HG03571 (cell line): ENCODE measurements around the gene CLCF1.
A peak's percentile ranks its signal among the peaks of the same experiment; 100 is the strongest.

Source experiments
- ATAC-seq: cut with Tn5 transposase; IDR thresholded peaks from one replicate; pipeline ENCODE4 v1.9.1; 2021; ENCODE audit not compliant: unreplicated experiment

Gene CLCF1

DNA sequence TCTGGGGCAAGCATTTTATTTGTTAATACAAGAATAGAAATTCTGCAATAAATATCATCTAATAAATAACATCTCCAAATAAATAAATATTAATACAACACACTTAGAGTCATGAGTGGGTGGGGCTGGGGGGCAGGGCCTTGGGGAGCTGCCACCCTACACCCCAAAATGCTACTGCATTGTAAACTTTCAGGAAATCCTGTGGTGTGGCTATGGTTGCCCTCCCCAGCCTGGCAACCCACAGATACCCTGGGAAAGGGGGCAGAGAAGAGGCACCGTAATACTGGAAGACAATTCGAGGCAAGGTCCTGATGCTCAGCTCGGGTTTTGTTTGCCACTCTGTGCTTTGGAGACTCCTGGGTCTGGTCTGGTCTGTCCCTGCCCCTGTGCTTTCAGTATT is 9.2 kb downstream of the CLCF1 start:
- ATAC-seq = no peak

DNA sequence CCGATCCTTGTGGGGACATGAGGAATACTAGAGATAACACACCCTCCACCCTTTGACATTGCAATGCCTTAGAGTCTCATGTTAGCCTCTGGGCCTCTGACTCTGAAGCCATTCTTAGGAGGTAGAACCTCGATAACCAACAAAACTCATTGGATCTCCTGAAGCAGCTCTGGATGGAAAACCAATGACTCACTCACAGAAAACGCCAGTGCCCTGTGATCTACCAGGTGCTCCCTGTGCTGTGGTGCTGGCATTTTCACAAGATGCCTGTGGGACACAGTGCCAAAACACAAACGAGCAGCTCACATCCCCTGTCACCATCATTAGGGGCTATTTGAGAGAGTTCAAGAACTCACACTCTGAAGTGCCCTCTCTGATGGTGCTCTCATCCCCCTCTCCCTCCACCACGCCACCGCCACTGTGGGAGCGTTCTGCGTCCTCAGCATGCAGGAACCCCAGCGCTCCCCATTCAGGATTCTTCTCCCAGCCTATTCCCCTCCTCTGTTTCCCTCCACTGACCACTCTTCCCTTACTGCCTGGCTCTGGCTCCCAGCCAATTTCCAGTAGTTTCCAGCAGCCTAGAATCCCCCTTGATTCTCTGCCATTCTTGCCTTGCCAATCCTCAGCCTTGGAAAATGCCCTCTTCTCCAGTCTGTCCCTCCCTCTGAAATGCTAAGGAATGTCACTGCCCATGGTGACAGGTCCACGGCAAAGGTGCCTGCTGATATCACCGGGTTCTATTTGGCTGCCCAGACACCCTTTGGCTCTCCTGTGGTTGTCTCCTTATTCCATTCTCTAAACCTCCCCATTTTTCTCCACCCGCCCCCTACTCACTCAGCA is 15.3 kb downstream of the CLCF1 start:
- no peak for ATAC-seq

DNA sequence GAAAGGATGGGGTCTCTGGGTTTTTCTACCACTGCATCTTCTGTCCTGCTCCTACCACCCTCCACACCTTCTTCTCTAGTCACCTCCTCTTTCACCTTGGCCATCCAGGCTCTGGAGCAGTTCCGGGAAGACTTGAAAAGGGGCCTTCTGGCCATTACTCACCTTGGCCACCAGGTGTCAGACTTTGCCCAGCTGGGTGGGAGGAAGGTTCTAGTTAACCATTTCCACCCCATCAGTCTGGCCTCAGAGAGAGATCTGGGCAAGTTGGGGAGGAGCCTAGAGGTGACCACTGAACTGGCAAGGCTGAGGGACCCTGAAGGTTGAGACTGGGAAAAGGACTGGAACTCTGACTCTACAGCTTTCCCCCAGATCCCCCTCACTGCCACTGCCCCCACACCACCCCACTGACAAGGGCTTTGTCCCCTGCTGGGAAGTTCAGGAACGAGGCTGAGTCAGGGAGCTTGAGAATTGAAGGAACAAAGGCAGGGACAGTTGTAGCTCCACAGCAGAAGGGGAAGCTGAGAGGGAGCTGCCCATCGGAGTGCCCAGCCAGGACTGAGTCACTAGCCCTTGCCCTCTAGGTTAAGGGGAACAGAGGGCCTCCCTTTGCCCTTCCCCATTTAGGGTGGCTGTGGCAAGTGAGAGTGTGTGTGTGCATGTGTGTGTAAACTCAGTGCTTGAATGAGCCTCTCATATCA is 16.4 kb downstream of the CLCF1 start:
- ATAC-seq = no peak

DNA sequence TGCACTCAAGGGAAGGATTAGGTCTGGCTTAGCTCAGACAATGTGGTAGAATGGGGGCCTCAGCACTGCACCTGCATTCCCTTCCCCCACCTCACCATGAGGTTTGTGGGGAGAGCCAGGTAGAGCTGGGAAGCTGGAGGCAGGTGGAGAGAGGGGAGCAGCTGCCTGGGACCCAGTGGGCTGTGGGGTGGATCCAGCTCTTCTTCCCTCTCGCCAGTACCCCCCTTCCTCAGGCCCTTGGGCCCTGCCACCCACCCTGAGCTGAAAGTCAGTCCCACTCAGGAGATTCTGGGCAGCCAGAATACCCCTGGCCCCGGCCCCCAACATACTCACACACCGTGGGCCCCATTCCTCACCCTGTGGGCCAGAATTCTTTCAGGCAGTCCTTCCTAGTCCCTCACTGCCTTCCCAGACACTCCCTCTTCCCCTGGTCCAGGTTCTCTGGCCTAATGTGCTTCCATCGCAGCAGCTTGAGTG is 17.0 kb downstream of the CLCF1 start:
- ATAC-seq = no peak

DNA sequence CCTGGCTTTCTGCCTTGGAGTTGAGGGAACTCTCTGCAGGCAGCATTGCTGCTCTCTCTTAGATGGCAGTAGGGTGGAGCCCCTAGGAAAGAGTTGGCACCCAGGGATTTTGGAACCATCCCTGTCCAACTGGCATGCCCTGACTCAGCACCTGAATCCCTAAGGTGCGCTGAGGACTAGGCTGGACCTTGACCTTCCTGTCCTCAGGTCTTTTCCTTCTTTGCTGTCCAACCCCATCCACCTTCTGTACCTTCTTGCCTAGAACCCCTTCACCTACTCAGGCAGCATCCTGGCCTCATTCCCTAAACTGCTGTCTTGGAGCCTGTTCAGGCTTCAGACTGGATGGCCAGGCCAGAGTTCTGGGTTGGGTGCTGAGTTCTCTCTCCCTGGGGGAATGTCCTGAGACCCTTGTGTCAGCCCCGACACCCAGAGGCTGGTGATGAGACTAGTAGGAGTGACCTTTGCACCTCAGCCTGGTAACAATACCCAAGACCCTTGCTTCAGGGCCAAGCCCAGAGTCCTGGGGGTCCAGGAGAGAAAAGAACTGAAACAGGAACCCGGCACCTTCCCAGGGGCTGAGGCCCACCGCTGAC is 17.5 kb downstream of the CLCF1 start:
- no peak for ATAC-seq

DNA sequence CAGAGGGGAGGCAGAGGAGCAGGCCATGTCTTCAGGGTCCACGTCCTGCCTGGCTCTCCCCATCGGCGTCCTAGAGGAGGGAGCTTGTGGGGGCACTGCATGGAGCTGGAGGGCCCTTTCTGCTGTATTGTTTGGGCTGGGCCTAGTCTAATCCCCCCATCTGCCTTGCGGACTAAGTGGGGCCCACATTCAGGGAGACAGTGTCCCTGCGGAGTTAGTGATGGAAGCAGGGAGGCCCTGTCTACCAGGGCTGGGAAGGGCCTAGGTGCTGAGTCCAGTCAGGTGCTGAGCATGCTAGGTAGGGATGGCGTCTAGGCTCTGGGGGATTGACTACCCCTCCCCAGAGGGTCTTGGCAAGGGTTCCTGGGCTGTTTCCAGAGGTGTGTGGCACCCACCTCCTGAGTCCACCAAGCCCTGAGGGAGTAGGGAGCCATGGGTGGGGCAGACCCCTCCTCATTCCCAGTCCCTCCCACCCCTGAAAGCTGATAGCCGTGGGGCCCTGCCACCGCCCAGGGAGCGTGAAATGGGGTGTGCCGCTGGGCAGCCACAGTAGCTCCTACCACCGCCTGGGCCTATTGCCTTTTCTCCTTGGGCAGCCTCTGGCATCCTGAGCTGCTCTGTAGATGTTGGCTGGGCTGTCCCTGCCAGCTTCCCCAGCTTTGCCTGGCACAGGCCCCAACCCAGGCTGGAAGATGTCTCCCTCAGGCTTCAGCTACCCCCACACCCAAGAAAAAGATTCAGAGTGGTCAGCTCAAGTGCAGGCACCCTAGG is 18.2 kb downstream of the CLCF1 start:
- ATAC-seq = no peak

DNA sequence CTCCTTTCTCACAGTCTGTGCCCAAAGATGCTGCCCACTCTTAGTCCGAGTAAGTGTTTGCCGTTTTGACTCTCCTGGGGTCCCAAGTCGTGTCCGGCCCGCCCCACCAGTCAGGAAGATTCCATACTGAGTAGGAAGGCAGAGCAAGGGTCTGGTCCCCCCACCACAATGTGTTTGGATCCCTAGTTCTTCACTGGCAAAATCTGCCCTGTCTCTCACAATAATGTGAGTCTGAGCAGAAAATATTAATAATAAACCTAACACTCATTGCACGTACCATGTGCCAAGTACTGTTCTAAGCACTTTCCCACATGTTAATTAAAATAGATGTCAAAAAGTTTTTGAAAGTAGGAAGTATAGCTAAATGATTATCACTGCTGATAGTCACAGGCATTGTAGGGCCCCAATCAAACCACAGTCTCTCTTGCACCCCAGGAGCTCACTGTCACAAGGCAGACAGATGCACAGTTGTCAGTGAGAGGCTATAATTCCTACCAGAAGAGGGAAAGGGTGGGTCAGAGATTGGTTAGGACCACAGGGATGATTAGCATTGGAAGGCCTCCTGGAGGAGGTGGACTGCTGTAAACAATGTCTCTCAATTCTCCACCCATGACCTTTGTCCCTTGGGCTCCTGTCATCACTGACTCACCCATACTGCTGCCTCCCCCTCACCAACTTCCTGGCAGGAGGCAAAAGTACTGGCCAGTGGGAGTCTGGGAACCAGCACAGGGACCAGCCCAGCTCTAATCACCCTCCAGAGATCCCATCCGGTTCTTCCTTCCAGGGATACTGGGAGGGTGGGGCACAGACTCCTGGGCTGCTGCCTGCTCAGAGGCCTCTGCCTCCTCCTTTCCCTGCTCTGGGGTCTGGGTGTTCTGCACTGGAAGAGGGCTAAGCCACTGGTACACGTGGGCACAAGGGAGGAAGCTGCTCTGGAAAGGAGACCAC is 19.0 kb downstream of the CLCF1 start:
- peak; percentile 1 for ATAC-seq

DNA sequence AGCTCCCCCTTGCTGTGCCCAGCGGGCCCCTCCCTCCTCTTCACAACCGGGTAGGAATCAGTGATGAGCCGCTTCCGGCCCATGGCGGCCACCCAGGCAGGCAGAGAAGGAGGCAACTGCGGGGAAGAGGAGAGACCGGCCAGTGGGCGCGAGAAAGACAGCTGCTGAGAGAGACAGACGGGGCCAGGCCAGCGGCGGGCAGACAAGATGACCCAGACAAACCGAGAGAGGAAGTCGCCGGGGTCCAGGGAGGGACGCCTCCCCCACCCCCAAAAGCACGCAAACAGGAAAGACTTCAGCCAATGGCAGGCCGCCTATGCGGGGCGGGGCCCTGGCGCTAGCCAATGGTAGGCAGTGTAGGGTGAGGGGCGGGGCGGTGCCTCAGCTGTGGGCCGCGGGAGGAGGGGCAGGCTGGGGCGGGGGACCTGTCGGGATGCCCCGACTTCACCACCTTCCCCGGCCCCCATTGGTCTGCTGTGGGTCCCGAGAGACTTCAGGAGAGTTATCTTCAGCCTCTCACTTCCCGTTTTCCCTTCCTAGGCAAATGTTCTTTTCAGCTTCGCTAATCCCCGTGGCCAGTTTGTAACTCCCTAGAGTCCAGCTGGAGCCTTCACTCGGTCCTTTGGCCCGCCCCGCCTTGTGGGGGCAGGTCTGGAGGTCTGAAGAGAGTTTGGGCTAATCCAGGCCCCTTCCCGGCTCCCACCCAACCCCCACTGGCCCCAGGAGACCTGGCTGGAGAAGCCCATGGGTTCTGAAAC is 19.9 kb downstream of the CLCF1 start, which contains the start of gene POLD4:
POLD4 (minus strand) TSS at position 230 of the 758 bp plus-strand sequence; CDS start at position 83, 147 bp downstream.
- ATAC-seq = peak; percentile 54

DNA sequence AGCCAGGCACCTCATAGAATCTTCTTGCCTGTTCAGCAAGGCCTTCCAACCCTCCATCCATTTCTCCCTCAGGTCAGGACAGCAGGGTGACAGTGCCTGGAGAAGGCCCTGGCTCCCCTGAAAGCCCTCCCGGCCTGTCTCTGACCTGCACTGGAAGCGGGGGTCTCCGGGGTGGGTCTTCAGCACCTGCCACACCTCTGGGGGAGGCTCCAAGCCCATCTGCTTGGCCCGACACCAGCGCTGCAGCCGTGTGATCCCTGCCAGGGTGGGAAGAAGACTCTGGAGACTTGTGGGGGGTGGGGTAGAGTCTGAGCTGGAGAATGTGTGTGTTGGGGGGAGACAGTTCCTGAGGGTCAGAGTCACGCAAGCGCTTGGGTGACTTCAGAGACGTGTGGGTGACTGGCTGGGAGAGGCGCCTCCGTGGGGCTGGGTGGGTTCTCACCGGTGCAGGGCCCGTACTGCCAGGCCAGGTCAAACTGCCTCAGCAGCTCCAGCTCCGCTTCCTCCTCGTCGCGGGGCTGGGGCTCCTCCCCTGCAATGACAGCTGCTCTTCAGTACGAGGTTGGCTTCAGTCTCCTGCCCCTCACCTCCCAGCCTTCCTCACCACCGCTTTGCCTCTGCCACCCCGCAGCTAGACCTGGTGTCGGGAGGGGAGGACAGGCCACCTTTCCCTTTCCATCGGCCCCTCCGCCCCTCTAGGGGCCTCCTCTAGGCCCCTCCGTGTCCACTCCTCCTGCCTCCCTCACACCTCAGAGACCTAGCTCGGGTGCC is 20.7 kb downstream of the CLCF1 start:
- no peak for ATAC-seq

DNA sequence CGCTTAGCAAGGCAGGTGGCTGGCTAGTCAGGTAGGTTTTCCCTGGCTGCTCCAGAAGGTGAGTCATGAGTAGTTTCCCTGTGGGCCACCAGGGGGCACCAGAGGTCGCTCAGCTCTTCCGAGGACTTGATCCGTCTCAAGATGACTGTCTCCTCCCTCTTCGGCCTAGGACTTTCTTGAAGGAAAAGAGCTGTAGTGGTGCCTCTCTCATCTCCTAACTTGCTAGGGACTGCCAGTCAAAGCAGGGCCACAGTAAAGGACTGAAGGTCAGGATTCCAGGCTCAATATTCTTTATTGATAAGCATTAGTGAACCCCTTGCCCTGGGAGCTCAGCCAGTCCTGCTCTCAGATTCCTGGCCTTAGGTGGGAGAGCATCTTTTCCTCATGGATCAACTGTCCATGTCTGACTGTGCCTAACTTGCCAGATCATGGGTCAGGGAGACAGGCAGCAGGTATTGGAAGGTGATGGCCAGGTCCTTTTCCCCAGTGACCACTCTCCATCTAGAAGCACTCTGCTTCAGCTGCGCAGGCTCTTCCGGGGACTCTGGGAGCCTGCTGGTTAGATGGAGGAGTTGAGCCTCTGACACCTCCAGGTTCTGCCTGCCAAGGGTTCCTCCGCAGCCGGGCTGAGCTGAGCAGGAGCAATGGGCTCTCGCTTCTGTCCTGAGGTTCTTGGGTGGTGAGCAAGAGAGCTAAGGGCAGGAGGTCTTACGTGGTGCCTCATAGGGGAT is 22.0 kb downstream of the CLCF1 start:
- no peak for ATAC-seq

DNA sequence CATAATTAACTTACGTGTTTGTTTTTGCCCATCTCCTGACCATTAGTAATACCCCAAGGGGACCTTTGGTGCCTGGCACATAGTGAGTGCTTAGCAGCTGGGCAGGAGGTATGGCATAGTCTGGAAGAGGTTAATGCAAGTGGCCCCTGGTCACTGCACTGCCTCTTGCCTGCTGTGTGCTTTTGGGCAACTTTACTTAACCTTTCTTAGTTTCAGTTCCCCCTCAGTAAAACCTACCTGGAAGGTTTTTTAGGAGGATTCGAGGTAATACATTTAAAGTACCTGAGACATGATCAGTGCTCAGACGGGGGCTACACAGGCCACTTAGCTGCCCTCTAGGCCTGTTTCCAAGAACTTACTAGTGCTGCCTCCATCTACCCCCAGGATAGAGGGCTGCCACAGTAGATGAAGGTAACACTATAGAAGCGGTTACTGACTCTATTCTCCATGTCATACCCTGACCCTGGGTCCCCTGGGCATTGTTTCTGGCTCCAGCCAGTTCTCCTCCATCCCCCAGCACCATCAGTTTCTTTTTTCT is 23.4 kb downstream of the CLCF1 start:
- no peak for ATAC-seq

DNA sequence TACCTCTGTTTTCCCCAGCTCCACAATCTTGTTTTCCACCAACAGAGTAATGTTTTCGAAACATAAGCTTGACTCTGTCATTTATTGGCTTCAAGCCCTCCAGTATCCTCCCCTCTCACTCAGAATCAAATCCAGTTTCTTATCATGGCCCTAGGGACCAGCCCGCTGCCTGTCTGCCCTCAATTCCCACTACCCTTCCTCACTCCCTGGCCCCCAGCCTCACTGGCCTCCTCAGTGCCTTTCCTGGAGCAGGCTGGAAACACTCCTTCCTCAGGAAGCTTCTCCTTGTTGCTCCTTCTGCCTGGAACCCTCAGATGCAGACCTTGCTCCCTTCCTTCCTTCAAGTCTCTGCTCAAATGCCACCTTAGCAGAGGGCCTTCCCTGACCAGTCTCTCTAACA is 23.9 kb downstream of the CLCF1 start:
- no peak for ATAC-seq

DNA sequence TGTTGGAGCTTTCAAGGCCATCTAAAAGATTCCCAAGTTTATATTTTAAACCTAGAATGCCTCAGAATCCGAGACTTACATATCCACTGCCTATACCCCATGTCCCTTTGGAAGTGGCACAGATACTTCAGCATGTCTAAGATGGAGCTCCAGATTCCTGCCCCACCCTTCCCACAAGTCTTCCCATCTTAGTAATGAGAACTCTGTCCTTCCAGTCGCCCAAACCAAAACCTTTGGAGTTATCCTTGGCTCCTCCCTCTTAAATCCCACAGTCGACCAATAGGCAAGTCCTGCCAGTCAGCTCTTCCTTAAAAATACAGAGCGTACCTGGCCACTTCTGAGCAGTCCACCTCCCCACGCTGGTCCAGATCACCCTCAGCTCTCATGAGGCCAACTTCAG is 24.4 kb downstream of the CLCF1 start:
- ATAC-seq = no peak

DNA sequence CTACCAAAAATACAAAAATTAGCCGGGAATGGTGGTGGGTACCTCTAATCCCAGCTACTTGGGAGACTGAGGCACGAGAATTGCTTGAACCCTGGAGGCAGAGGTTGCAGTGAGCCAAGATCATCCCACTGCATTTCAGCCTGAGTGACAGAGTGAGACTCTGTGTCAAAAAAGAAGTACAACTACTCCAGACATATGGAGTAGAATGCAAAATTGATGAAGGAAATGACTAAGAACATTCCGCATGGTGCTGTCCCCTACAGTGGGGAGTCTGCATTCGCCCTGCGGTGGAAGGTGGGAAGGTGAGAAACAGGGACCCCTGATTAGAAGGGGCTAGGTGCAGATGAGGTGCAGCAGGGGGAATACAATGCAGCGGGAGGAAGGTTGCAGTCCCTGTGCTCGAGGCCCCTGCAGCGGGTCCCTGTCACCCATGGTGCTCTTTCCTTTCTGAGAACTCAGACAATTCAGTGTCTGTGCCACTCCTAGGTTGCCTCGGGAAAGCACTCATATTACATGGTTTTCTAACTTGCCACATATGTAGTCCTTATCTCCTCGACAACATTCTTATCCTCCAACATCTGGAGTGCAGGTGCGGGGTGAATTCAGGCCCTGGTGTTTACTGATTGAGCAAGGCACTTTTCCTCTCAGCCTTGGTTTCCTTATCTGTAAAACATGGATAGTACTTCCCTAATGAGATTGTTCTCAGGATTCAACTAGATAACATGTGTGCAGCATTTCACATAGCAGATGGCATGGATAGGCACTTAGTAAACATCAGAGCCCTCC is 25.2 kb downstream of the CLCF1 start:
- ATAC-seq = no peak

DNA sequence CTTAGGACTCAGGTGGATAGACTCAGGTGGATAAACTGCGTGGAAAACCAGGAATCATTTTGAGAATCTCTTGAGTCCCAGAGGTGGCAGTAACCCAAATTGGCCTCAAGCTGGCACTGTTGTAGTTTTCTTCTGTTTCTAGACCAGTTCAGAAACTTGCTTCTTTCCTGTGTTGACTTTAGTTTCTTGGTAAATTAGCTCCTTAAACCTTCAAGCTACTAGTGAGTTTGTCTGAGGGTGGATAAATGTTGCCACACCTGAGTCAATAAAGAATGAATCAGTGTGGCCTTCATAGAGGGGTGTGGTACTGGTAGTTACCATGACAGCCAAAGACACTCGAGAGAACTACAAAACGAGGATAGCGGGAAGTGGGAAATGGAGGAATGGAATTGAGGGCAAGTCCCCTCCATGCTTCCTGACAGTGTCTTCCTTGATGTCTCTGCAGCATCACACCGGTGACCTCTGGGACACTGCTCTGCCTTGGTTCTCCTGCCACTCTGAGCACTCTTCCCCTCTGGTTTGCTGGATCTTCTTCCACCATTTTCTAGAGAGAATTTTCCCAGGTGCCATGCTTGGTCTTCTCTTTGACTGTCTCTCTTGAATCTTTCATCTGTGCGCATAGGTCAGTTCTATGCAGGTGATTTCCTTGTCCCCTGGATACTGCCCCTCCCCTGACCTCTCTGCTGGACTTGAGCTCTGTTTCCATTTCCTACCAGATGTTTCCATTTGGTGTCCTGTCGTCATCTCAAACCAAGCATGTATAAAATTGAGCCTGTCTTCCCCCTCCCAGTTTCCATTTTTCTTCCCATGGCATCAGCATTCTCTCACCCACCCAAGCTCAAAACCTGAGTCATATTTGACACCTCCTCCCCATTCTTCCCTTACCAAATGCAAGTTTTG is 27.2 kb downstream of the CLCF1 start:
- no peak for ATAC-seq
